IMR-90 (cell line): ENCODE data around the gene COL20A1.

Experiments used
- CEBPB ChIP-seq: IDR thresholded peaks from 2 replicates; pipeline ENCODE4 v1.6.1; 2012; ENCODE audit warnings: low read depth, low read length, improper control_type of control experiment
- CHD1 ChIP-seq: IDR thresholded peaks from 2 replicates; pipeline ENCODE4 v1.6.1; 2012; ENCODE audit warnings: low read depth, low read length, improper control_type of control experiment
- CTCF ChIP-seq: conservative IDR thresholded peaks from 2 replicates; pipeline ENCODE4 v1.5.1; 2012; ENCODE audit warnings: mild to moderate bottlenecking, low read depth, low read length, improper control_type of control experiment
- ELK1 ChIP-seq: fragments of 150-350 bp; IDR thresholded peaks from 2 replicates; pipeline ENCODE4 v1.6.1; 2016; ENCODE audit warnings: low read depth, mild to moderate bottlenecking, low read length, moderate library complexity, borderline replicate concordance
- FOS ChIP-seq: fragments of 150-350 bp; IDR thresholded peaks from 2 replicates; pipeline ENCODE4 v1.6.1; 2016; ENCODE audit warnings: low read depth, low read length
- MAFK ChIP-seq: IDR thresholded peaks from 2 replicates; pipeline ENCODE4 v1.6.1; 2012; ENCODE audit warnings: low read depth, low read length, improper control_type of control experiment
- MAZ ChIP-seq: IDR thresholded peaks from 2 replicates; pipeline ENCODE4 v1.6.1; 2012; ENCODE audit warnings: low read depth, mild to moderate bottlenecking, low read length, improper control_type of control experiment, moderate library complexity, borderline replicate concordance
- POLR2A ChIP-seq: IDR thresholded peaks from 2 replicates; pipeline ENCODE4 v1.6.1; 2012; ENCODE audit warnings: mild to moderate bottlenecking, low read depth, low read length
- RCOR1 ChIP-seq: IDR thresholded peaks from 2 replicates; pipeline ENCODE4 v1.6.1; 2012; ENCODE audit warnings: mild to moderate bottlenecking, low read length, improper control_type of control experiment; ENCODE audit not compliant: insufficient replicate concordance
- RFX5 ChIP-seq: IDR thresholded peaks from 2 replicates; pipeline ENCODE4 v1.8.0; 2012; ENCODE audit warnings: low read depth, mild to moderate bottlenecking, low read length, moderate library complexity
- SMC3 ChIP-seq: fragments of 150-350 bp; IDR thresholded peaks from 2 replicates; pipeline ENCODE4 v1.6.1; 2016; ENCODE audit warnings: low read depth, mild to moderate bottlenecking, antibody characterized with exemption, low read length, moderate library complexity
- USF2 ChIP-seq: fragments of 150-350 bp; IDR thresholded peaks from 2 replicates; pipeline ENCODE4 v1.6.1; 2017; ENCODE audit warnings: mild to moderate bottlenecking, antibody characterized with exemption, low read length, low read depth

- no peak for TF ChIP-seq CTCF
- no peak for TF ChIP-seq MAFK
- TF ChIP-seq POLR2A = no peak
- TF ChIP-seq ELK1 = no peak
- TF ChIP-seq MAZ = no peak
- no peak for TF ChIP-seq RFX5
- no peak for TF ChIP-seq CEBPB
- TF ChIP-seq RCOR1 = no peak
- no peak for TF ChIP-seq USF2
- TF ChIP-seq CHD1 = no peak
- no peak for TF ChIP-seq FOS
- no peak for TF ChIP-seq SMC3
Observed at GRCh38 chr20:63377256-63377941, 84.4 kb downstream of the COL20A1 start.
